GM23338 (cell line): ENCODE results near the gene RBM43. TPM values are rescaled to one million over a fixed set of nuclear protein-coding genes. Genes with fewer than 3 reads are reported as not detected.
A peak's percentile ranks its signal among the peaks of the same experiment; 100 is the strongest.

Experiments
- ATAC-seq: fragments of 200-7000 bp; cut with Tn5 transposase; 3 replicates; pipeline ENCODE4 v1.9.1; 2020
- DNase-seq: peaks from one replicate; pipeline ENCODE4 v3.0.0-alpha.2; 2015; ENCODE audit warnings: low spot score
- H2AFZ ChIP-seq: fragments of 200-600 bp; sonication (generic); 2 replicates; pipeline ENCODE4 v1.8.0; 2016; ENCODE audit warnings: antibody characterized with exemption, mild to moderate bottlenecking, moderate library complexity
- H3F3A ChIP-seq: fragments of 200-600 bp; sonication (generic); replicated peaks from 2 replicates; pipeline ENCODE4 v1.8.0; 2017; ENCODE audit warnings: antibody characterized with exemption, mixed run types, low read depth
- H3K27ac ChIP-seq: fragments of 200-600 bp; sonication (generic); 2 replicates; pipeline ENCODE4 v1.6.1; 2016; ENCODE audit warnings: low read depth
- H3K27me3 ChIP-seq: fragments of 200-600 bp; sonication (generic); 2 replicates; pipeline ENCODE4 v1.8.0; 2016; ENCODE audit warnings: mild to moderate bottlenecking, mixed run types, moderate library complexity; ENCODE audit not compliant: insufficient read depth
- H3K36me3 ChIP-seq: fragments of 200-600 bp; sonication (generic); 2 replicates; pipeline ENCODE4 v1.8.0; 2016; ENCODE audit warnings: mild to moderate bottlenecking; ENCODE audit not compliant: insufficient read depth
- H3K4me1 ChIP-seq: fragments of 200-600 bp; sonication (generic); 2 replicates; pipeline ENCODE4 v1.8.0; 2016; ENCODE audit warnings: mild to moderate bottlenecking, moderate library complexity; ENCODE audit not compliant: insufficient read depth
- H3K4me2 ChIP-seq: fragments of 200-600 bp; sonication (generic); 2 replicates; pipeline ENCODE4 v1.7.1; 2017; ENCODE audit warnings: mixed run types
- H3K4me3 ChIP-seq: fragments of 200-600 bp; sonication (generic); 2 replicates; pipeline ENCODE4 v1.6.1; 2016; ENCODE audit warnings: mixed run types
- H3K79me2 ChIP-seq: fragments of 200-600 bp; sonication (generic); replicated peaks from 2 replicates; pipeline ENCODE4 v1.8.0; 2017; ENCODE audit warnings: mild to moderate bottlenecking; ENCODE audit not compliant: insufficient read depth
- H3K9me2 ChIP-seq: fragments of 200-600 bp; sonication (generic); 2 replicates; pipeline ENCODE4 v1.8.0; 2017; ENCODE audit not compliant: insufficient read depth
- H4K20me1 ChIP-seq: fragments of 200-600 bp; sonication (generic); replicated peaks from 2 replicates; pipeline ENCODE4 v1.8.0; 2017; ENCODE audit warnings: mild to moderate bottlenecking; ENCODE audit not compliant: insufficient read depth
- H3K27ac Mint-ChIP-seq: 2 replicates; pipeline ENCODE4 v1.8.0; 2020; ENCODE audit warnings: inconsistent platforms, mild to moderate bottlenecking, moderate library complexity, mixed read lengths
- H3K27me3 Mint-ChIP-seq: 3 replicates; pipeline ENCODE4 v1.8.0; 2022; ENCODE audit warnings: low read depth, mild to moderate bottlenecking, moderate library complexity, mixed read lengths, inconsistent platforms; ENCODE audit not compliant: insufficient read depth, poor library complexity
- H3K36me3 Mint-ChIP-seq: 3 replicates; pipeline ENCODE4 v1.8.0; 2021; ENCODE audit warnings: low read depth, mild to moderate bottlenecking, inconsistent platforms, moderate library complexity, mixed read lengths
- H3K4me1 Mint-ChIP-seq: 3 replicates; pipeline ENCODE4 v1.8.0; 2020; ENCODE audit warnings: mild to moderate bottlenecking, inconsistent platforms, mixed read lengths
- H3K4me3 Mint-ChIP-seq: 3 replicates; pipeline ENCODE4 v1.8.0; 2021; ENCODE audit warnings: moderate library complexity, mild to moderate bottlenecking, inconsistent platforms, mixed read lengths
- H3K9me3 Mint-ChIP-seq: 3 replicates; pipeline ENCODE4 v1.8.0; 2020; ENCODE audit warnings: moderate library complexity, mild to moderate bottlenecking, inconsistent platforms, mixed read lengths
- CREB1 ChIP-seq: fragments of 250-450 bp; sonication (Bioruptor Pico); IDR thresholded peaks from 2 replicates; pipeline ENCODE4 v1.5.0; 2020; ENCODE audit warnings: low read depth, mild to moderate bottlenecking, moderate library complexity
- EZH2 ChIP-seq: fragments of 200-600 bp; sonication (generic); IDR thresholded peaks from one replicate; pipeline ENCODE4 v1.8.0; 2017; ENCODE audit warnings: antibody characterized with exemption, mild to moderate bottlenecking, low read depth; ENCODE audit not compliant: unreplicated experiment
- EZH2phosphoT487 ChIP-seq: fragments of 200-600 bp; sonication (generic); IDR thresholded peaks from one replicate; pipeline ENCODE4 v1.8.1; 2018; ENCODE audit warnings: antibody characterized with exemption; ENCODE audit not compliant: unreplicated experiment
- JUNB ChIP-seq: IDR thresholded peaks from one replicate; pipeline ENCODE4 v1.6.1; 2016; ENCODE audit warnings: antibody characterized with exemption; ENCODE audit not compliant: unreplicated experiment
- NANOG ChIP-seq: IDR thresholded peaks from 2 replicates; pipeline ENCODE4 v1.6.1; 2016; ENCODE audit warnings: antibody characterized with exemption, borderline replicate concordance
- POLR2AphosphoS5 ChIP-seq: IDR thresholded peaks from 2 replicates; pipeline ENCODE4 v1.6.1; 2016; ENCODE audit warnings: antibody characterized with exemption, low read depth
- STAT1 ChIP-seq: IDR thresholded peaks from one replicate; pipeline ENCODE4 v1.6.1; 2016; ENCODE audit warnings: antibody characterized with exemption; ENCODE audit not compliant: unreplicated experiment
- ZNF114 ChIP-seq: fragments of 250-450 bp; sonication (Bioruptor Pico); IDR thresholded peaks from 2 replicates; pipeline ENCODE4 v1.5.0; 2020; ENCODE audit warnings: mild to moderate bottlenecking, moderate library complexity
- ZNF331 ChIP-seq: fragments of 250-450 bp; sonication (Bioruptor Pico); IDR thresholded peaks from 2 replicates; pipeline ENCODE4 v1.5.0; 2020; ENCODE audit warnings: low read depth, mild to moderate bottlenecking, moderate library complexity
- polyA plus RNA-seq: library from polyadenylated mRNA; unstranded; fragments of >200 nt; fragmentation: Nextera tagmentation; extraction: Ambion mirVana; gene quantifications from 2 replicates; pipeline ENCODE4 v1.2.1, GENCODE V29; 2016
- total RNA-seq: library from RNA; depleted of rRNA; stranded (reverse); fragments of >200 nt; shearing (Covaris generic); gene quantifications from 2 replicates; pipeline ENCODE4 v1.2.3, GENCODE V29; 2014
- TF ChIP-seq, protein P1 (sequence below), 2 experiments: fragments of 200-600 bp in 1 of 2; sonication (generic) in 1 of 2; conservative IDR thresholded peaks; 2 replicates each; pipeline versions ENCODE4 v1.5.1 to v1.6.1; 2016 to 2017; ENCODE audit warnings: antibody characterized with exemption in 2 of 2, low read depth in 2 of 2, mild to moderate bottlenecking in 2 of 2, moderate library complexity in 1 of 2
- TF ChIP-seq, protein P2 (sequence below): IDR thresholded peaks from 2 replicates; pipeline ENCODE4 v1.6.1; 2016; ENCODE audit warnings: antibody characterized with exemption
- TF ChIP-seq, protein P3 (sequence below): IDR thresholded peaks from one replicate; pipeline ENCODE4 v1.6.1; 2018; ENCODE audit warnings: antibody characterized with exemption; ENCODE audit not compliant: unreplicated experiment

Gene RBM43
- total and polyA plus RNA-seq, 2 experiments from 2014 or later, result 3.3 to 3.4 TPM

DNA sequence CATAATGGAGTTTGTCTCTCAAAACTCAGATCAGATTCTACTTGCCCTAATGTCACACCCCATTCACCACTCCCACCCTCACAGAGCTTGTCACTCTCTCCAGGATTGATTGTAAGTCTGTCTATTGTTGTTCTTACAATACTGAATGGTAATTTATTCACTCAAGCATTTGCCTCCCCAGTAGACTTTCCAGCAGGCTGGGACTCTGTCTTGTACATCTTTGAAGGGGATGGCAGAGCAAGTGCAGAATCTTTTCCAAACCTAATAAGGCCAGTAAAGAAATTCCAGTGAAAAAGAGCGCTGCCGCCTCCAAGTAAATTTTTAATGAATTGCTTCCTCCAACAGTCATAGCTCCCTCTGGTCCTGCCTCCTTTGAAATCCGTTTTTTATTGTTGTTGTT lies 56.9 kb downstream of the RBM43 start:
- no peaks in the 10 kb centered on the region for H3F3A ChIP-seq
- no peak overlapping the region for H3K27ac ChIP-seq
- H3K4me3 ChIP-seq, result no peak overlapping the region
- Mint-ChIP-seq H3K4me1 (no peaks in the 10 kb centered on the region), H3K9me3 (no peaks in the 10 kb centered on the region), H3K27me3 (no peaks in the 10 kb centered on the region), H3K27ac (no peak overlapping the region), H3K4me3 (no peak overlapping the region), H3K36me3 (no peaks in the 10 kb centered on the region)
- H3K9me2 ChIP-seq, result peaks cover 3% of the 10 kb centered on the region; the same call in 1 of the 2 replicates
- DNase-seq (no peak), ATAC-seq (no peak)
- no peaks in the 10 kb centered on the region for H3K36me3 ChIP-seq
- no peak overlapping the region for H3K4me2 ChIP-seq
- no peaks in the 10 kb centered on the region for H3K4me1 ChIP-seq
- no peaks in the 10 kb centered on the region for H3K27me3 ChIP-seq
- peak overlapping the region; percentile 33; the same call in 1 of the 2 replicates for H2AFZ ChIP-seq
- TF ChIP-seq EZH2 (no peak), ZNF331 (no peak), ZNF114 (no peak), STAT1 (no peak), EZH2phosphoT487 (no peak), CREB1 (CRISPR knock-in tag) (no peak), JUNB (no peak), NANOG (no peak), POLR2AphosphoS5 (no peak)
- TF ChIP-seq, protein P1, sequence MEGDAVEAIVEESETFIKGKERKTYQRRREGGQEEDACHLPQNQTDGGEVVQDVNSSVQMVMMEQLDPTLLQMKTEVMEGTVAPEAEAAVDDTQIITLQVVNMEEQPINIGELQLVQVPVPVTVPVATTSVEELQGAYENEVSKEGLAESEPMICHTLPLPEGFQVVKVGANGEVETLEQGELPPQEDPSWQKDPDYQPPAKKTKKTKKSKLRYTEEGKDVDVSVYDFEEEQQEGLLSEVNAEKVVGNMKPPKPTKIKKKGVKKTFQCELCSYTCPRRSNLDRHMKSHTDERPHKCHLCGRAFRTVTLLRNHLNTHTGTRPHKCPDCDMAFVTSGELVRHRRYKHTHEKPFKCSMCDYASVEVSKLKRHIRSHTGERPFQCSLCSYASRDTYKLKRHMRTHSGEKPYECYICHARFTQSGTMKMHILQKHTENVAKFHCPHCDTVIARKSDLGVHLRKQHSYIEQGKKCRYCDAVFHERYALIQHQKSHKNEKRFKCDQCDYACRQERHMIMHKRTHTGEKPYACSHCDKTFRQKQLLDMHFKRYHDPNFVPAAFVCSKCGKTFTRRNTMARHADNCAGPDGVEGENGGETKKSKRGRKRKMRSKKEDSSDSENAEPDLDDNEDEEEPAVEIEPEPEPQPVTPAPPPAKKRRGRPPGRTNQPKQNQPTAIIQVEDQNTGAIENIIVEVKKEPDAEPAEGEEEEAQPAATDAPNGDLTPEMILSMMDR (conservative IDR thresholded peaks at IDR 0.05; ENCODE audit: low read depth in 2 of 2), result no peak
- TF ChIP-seq, protein P2, sequence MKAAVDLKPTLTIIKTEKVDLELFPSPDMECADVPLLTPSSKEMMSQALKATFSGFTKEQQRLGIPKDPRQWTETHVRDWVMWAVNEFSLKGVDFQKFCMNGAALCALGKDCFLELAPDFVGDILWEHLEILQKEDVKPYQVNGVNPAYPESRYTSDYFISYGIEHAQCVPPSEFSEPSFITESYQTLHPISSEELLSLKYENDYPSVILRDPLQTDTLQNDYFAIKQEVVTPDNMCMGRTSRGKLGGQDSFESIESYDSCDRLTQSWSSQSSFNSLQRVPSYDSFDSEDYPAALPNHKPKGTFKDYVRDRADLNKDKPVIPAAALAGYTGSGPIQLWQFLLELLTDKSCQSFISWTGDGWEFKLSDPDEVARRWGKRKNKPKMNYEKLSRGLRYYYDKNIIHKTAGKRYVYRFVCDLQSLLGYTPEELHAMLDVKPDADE, result no peak
- TF ChIP-seq, protein P3, sequence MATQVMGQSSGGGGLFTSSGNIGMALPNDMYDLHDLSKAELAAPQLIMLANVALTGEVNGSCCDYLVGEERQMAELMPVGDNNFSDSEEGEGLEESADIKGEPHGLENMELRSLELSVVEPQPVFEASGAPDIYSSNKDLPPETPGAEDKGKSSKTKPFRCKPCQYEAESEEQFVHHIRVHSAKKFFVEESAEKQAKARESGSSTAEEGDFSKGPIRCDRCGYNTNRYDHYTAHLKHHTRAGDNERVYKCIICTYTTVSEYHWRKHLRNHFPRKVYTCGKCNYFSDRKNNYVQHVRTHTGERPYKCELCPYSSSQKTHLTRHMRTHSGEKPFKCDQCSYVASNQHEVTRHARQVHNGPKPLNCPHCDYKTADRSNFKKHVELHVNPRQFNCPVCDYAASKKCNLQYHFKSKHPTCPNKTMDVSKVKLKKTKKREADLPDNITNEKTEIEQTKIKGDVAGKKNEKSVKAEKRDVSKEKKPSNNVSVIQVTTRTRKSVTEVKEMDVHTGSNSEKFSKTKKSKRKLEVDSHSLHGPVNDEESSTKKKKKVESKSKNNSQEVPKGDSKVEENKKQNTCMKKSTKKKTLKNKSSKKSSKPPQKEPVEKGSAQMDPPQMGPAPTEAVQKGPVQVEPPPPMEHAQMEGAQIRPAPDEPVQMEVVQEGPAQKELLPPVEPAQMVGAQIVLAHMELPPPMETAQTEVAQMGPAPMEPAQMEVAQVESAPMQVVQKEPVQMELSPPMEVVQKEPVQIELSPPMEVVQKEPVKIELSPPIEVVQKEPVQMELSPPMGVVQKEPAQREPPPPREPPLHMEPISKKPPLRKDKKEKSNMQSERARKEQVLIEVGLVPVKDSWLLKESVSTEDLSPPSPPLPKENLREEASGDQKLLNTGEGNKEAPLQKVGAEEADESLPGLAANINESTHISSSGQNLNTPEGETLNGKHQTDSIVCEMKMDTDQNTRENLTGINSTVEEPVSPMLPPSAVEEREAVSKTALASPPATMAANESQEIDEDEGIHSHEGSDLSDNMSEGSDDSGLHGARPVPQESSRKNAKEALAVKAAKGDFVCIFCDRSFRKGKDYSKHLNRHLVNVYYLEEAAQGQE, result no peak
- H4K20me1 ChIP-seq, result no peaks in the 10 kb centered on the region
- no peaks in the 10 kb centered on the region for H3K79me2 ChIP-seq
